GM18507 (cell line): Measurements from ENCODE around the gene ACSL3.
"Not testable (repeated sequence)": the region's sequence is repeated elsewhere in the genome, so short reads cannot be mapped to it uniquely, and the experiment has no call there.

Source experiments
- DNase-seq: peaks from one replicate; pipeline ENCODE4 v3.0.0; 2011; ENCODE audit warnings: low read depth; ENCODE audit not compliant: insufficient read length; ENCODE audit errors: extremely low spot score
- FAIRE-seq: peaks from 2 replicates; lab custom pipeline; 2011; peaks lifted over from hg19 to GRCh38; lab: Jason Lieb, UNC

Gene ACSL3

DNA sequence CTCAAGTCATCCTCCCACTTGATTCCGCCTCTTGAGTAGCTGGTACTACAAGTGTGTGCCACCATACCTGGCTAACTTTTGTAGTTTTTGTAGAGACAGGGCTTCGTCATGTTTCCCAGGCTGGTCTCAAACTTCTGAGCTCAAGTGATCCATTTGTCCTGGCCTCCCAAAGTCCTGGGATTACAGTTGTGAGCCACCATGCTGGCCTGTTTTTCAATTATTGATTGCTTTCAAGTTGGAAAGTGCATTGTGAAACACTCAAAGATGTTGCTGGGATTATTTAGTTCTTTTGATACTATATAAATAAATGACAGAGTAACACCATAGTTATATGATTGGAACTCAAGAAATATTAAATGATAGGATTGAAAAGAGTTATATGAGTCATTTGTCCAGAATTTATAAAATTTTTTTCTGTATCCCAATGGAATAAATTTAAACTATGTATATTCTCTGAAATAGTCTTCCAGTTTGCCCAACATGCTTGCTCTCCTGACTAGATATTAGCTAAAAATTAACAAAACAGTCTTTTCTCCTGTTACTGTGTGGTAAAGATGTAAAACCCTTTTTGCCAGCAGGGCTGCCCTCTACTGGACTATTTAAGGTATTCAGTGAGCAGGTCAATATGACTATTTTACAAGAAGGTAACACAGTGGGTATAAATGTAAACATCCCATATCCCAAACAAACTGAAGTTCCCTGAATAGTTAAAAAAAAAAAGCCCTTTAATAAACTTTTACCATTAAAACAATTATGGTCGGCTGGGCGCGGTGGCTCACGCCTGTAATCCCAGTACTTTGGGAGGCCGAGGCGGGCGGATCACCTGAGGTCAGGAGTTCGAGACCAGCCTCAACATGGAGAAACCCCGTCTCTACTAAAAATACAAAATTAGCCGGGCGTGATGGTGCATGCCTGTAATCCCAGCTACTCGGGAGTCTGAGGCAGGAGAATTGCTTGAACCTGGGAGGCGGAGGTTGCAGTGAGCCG lies 42.7 kb downstream of the ACSL3 start:
- FAIRE-seq (peak; percentile 73), DNase-seq (peak; percentile 39)

DNA sequence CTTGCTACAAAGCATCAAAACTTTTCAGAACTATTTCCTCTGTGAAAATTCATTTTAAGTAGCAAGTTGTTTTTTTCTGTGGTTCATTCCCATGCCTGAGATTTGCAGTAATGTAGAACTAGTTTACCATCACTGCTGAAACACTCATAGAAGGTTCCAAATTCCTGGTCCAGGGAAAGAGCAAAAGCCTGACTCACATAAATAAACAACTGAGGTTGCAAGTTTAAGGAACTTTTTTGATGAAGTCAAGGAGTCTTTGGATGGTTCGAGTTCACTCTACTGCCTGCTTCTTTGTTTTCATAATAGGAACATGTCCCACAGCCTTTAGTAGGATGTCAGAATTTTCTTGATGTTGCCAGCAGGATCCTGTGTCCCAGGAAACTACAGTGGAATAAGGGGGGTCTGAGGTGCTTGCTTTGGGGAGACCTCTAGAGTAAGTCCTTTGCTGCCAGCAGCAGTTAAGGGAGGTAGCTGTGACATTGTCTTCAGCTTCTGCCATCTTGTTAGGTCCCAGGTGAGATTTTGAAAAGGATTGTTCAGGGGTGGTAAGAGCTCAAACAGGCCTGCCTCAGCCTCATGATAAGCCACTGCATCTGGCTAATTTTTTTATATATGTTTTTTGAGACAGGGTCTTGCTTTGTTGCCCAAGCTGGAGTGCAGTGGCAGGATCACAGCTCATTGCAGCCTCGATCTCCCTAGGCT lies 43.9 kb downstream of the ACSL3 start:
- DNase-seq, result no peak
- no peak for FAIRE-seq

DNA sequence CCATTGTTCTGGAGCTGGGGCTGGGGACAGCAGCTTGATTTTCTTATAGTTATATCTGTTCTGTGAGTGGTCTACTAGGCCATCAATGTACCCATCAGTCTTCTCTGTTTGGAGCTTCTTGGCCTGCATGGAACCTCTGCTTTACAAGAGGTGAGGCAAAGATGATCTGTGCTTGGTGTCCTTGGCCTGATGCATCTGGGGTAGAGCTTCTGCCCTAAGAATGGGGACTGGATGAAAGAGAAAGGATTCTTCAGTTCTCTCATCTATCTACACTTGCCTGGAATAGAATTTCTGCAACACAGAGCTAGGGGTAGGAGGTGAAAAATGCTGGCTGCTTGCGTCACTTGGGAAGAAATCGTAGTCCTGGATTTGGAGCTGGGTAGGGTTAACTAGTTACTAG lies 46.2 kb downstream of the ACSL3 start:
- FAIRE-seq (no peak), DNase-seq (no peak)

DNA sequence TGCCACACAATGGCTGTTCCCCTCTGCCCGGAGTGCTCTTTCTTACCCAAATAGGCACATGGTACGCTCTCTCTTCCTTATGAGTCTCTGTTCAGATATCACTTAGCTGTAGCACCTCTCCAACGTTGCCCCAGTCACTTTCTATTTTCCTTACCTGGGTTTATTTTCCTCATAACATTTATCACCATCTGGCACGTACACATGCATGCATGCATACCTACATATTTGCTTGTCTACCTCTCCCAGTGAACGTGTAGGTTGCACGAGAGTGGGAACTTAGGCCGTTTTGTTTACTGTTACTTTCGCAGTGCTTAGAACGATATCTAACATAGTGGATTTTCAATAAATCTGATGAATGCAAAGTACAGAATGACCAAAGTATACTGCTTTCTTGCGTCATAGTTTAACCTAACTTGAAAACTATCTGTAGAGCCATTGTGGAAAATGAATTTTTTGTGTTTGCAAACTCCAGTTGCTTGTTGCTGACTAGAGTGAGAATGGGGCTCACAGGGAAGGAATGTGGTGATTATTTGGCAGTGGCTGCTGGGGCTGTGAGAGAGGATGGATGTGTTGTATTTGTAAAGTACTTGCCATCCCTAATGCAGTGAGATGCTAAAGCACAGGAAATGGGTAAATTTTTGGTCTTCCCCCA lies 47.1 kb downstream of the ACSL3 start:
- DNase-seq, result no peak
- FAIRE-seq, result no peak

DNA sequence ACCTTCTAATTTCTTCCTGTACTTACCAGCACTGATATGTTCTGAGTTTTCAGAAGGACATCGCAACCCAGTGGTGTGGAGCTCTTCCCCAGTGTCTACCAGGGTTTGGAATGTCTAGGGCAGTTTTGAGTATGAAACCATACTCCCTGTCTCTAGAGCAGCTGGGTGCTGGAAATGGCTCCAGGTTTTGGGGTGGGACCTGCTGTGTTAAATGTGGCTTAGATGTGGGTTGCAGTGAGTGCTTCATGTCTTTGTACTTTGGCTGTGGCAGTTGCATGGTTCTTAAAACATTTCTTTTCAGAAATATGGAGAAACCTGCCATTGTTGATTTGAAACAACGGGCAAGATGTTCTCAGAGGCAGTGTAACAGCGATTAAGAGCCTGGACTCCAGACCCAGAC lies 48.5 kb downstream of the ACSL3 start:
- DNase-seq, result no peak
- no peak for FAIRE-seq

DNA sequence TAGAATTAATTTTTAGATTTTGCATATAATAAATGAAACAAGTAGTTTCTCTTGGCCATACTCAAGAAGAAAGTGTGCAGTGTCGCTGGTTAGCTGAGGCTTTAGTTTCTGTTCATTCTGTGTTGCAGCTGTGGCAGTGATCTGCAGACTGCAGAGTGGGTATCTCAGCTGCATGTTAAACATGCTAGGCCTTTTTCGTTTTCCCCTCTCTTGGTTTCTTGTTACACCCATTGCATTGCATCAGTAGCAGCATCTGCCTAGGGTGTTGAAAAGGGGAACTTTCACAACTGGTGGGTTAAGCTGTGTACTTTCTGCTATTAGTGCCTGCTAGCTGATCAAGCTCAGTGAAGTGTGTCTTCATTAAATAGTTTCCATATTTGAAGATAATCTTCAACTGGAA lies 51.3 kb downstream of the ACSL3 start:
- FAIRE-seq (peak; percentile 99), DNase-seq (peak; percentile 57)

DNA sequence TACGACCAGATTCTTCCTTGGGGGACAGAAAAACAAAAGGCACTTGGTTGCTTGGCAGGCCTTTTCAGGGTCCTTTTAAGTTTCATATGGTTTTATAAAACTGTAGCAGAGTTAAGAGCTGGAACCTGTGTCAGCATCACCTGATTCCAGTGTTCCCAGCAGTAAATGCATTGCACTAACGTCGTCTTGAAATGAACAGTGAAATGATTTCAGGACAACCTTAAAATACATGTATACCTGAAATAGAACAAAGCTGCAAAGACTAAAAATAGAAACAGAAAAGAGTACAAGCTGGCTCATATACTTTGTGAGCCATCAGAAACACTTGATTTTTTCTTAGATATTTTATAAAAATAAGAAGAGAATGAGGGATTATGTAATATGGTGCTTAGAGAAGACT lies 51.9 kb downstream of the ACSL3 start:
- FAIRE-seq (no peak), DNase-seq (no peak)

DNA sequence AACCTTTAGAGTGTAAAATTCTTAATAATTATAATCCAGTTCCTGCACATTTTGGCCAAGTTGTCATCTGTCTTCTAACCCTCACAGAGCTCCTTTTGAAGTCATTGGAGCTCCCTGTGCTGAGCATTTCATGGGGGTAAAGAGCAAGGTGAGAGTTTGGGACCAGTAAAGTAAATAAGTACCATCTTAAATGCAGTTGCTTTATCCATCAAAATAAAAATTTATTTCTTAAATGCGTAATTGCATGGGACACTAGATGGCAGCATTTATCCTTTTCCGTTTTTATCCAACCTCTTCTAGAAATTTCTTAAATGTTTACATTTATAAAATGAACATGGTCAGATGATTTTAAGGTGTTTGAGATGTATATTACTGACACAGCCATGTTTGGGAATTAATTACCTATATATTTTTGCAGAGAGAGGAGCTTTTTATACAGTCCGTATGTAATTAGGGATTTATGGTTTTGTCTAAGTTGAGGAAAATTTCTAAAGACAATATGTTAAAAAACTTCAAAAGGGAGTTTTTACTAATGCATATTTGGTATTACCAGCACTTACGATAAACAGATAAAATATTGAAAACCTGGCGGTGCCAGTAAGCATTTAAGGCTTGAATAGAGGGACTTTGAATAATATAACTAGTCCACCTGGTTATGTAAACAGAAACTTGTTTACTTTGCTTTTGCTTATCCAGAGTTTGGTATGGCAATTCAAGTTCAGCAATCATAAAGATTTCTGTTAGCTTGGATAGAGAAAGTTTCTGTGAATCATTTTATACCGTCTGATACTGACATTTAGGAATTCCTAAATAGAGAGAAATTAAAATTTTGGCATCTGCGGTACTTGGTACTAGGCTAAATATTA lies 54.5 kb downstream of the ACSL3 start:
- no peak for DNase-seq
- FAIRE-seq, result peak; percentile 69

DNA sequence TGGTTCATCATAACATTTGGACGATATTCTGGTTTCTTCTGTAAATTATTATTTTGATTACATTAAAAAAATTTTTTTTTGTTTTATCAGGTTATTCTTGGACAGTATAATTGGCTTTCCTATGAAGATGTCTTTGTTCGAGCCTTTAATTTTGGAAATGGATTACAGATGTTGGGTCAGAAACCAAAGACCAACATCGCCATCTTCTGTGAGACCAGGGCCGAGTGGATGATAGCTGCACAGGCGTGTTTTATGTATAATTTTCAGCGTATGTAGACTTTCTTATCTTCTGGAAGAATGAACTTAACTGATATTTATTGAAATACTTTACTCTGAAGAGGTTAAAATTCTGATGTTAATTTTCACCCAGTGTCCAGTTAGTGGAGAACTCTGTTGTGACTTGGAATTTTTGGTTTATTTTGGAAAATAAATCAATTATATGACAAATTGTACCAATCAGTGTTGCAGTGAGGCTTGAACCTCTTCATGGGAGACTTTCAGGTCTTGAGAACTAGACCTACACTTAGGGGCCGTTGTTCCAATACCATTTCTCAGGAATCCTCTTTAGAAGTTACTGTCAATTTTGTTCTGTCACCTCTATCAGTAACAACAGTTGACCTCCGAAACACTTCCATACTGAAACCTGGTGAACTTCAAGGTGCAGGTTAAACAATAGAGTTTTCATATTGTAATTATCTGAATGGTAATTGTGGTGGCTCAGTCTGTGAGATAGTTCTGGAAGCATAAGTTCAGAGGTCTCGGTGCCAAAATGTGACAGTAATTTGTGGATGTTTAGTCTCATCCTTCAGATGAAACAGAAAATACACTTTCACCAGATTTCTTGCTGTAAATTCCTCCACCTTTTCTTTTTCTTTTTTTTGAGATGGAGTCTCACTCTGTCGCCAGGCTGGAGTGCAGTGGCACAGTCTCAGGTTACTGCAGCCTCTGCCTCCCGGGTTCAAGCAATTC lies 55.7 kb downstream of the ACSL3 start:
- no peak for DNase-seq
- FAIRE-seq, result no peak

DNA sequence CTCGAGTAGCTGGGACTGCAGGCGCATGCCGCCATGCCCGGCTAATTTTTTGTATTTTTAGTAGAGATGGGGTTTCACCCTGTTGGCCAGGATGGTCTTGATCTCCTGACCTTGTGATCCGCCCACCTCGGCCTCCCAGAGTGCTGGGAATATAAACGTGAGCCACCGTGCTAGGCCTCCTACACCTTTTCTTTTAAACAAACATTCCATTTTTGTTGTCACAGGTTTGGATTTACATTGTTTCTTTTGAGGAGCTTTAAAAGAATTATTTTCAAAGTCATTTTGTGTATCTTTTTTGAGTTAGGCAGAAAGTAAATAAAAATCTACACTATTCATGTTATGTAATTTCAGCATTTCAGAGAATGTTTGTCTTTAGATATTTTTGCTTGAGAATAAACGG lies 56.4 kb downstream of the ACSL3 start:
- DNase-seq, FAIRE-seq: not testable (repeated sequence)

DNA sequence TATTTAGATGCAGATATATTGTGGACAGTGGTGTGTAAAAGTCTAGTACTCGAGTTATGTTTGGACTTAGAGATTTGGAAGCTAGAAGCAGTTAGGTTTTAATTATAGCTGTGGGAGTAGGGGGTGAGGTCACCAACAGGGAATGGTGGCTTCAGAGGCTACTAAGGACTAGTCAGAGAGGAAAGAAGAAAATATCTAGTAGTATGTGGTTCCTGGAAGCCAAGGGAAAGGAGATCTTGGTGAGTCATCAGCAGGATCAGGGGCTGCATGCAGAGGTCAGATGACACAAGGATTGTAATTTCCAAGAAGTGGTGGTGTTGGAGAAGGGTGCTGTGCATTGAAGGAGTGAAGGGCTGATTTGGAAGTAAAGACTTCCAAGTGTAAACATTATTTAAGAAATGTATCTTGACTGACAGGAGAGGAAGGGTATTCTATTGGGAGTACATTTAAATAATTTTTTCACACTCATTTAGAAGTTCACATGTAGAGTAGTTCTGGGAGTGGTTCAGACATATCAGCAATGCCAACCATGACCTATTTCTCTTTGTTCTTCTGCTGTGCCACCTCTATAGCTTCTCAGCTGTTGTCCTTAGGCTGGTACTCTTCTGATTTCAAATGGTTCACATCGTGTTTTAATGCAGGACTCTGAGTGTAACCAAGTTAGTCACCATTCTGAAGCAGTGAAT lies 59.1 kb downstream of the ACSL3 start:
- DNase-seq (no peak), FAIRE-seq (no peak)

DNA sequence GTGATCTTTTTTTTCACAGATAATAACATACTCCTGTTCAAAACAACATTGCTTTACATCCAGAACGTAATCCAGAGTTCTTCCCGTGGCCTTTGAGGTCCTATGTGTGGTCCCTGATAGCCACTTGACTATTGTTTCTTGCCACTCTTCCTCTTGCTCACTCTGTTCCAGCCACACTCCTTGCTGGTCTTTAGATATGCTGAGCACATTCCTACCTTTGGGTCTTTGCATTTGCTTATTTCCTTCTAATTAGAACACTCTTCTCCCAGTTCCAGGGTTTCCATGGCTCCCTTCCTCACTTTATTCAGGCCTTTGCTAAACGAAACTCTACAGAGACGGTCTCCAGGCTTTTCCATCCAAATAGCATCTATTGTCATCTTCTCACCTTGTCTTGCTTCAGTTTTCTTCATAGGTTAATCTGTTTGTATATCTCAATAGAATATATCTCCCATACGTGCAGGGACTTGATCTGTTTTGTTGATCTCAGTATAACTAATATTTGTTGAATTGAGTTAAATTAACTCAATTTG lies 59.9 kb downstream of the ACSL3 start:
- no peak for DNase-seq
- FAIRE-seq, result no peak

DNA sequence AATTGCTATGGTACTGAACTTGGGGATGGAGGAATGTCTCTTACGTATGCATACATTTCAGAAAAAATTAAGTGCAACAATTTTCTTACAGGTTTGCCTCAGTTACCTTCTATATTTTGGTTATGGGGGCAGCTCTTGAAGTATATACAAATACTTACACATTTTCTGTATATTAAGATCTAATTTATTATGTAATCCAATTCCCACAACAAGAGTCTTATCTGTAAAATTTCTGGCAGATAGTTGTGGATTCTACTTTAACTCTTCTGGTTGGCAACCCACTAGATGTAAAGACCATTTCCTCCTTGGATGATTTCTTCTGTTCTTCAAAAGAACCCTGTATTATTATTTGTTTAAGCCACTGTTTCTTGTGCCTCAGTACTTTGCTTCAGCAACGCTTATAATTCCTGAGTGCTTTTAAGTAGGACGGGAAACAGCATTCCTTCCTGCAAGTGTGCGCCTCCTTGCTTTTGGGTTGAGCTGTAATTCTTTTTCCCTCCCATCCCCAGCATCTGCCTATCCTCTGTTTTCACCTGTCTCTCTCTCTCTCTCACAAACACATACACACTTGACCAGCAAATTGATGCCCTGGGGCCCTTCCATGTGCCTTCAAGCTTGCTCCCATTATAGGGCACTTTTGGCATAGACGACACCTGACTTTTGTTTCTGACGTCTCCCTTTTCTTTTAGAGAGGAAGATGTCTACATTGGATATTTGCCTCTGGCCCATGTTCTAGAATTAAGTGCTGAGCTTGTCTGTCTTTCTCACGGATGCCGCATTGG lies 61.4 kb downstream of the ACSL3 start:
- DNase-seq, result no peak

DNA sequence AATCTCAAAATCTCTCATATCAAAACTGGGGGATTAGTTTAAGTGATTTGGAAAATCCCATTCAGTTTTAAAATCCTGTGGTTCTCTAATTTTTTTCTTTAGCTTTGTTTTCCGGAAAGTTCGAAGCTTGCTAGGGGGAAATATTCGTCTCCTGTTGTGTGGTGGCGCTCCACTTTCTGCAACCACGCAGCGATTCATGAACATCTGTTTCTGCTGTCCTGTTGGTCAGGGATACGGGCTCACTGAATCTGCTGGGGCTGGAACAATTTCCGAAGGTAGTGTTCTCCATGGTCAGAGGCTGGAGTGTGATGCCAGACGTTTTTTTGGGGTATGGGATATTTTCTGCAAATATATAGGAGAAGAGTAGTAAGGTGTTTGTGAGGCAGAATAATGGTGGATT lies 66.1 kb downstream of the ACSL3 start:
- no peak for FAIRE-seq

More for the DNA sequence above, 61.4 kb downstream of the ACSL3 start:
- FAIRE-seq, result no peak

DNA sequence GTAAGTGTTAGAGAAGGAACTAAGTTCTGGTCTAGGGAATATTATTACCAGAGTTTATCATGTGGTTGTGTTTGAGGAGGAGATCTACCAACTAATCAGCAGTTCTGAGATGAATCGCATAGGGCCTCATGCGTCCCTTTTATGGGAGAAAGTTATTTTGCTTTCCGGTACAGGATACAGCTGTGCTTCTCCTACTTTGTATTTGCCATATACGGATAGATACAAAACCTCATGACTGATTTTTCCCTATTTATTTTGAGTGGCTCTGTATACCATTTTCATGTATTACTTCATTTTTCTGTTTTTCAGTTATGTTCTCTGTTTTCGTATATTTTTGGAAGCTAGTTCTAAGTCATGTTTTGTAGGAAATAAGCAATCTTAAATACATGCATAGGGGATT lies 66.8 kb downstream of the ACSL3 start:
- FAIRE-seq (no peak), DNase-seq (no peak)

More for the DNA sequence above, 66.1 kb downstream of the ACSL3 start:
- DNase-seq, result no peak

DNA sequence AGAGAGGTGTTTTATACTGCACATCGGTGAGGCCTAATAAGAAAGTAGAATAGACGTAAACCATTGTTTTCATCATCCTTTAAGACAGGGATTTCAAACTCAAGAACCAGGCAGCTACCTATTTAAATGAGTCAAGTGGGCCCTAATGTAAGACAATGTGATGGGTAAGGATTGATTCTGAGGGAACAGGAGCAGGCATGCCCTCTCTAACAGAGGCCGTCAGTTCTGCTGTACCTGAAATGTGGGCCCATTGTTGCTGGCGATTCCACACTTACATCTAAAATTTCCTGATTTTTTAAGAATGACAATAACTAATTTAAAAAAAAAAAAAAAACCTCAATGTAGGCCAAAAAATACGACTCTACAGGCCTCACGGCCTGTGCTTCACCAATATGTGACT lies 67.5 kb downstream of the ACSL3 start:
- DNase-seq (no peak), FAIRE-seq (no peak)

DNA sequence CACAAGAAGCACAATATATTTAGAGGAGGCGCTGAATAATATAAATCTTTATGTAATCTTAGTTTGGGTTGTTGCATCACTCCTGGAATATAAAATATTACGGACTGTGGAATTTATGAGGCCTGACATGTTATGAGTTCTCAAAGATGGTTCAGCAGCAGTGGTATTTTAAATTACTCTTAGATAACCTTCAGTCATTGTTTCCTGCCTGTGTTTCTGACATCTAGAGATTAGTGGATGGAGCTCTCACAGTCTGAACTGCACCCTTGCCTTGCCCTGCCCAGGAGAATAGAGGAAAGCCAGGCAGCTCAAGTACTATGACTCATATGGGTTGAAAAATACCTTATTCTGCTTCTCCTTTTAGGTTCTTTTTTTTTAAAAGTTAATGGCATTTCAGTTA lies 70.0 kb downstream of the ACSL3 start:
- FAIRE-seq (no peak), DNase-seq (no peak)
